Glutamatergic neuron (in vitro differentiated cells): ENCODE results near the gene C5AR2. TPM values are rescaled to one million over a fixed set of nuclear protein-coding genes. Genes with fewer than 3 reads are reported as not detected.

ENCODE experiments used
- DNase-seq: peaks from one replicate; pipeline ENCODE4 v3.0.0; 2022
- H3K27ac Mint-ChIP-seq: one replicate; pipeline ENCODE4 v1.8.0; 2020; ENCODE audit warnings: mild to moderate bottlenecking, mixed read lengths, inconsistent platforms; ENCODE audit not compliant: unreplicated experiment
- H3K27me3 Mint-ChIP-seq: one replicate; pipeline ENCODE4 v1.8.0; 2020; ENCODE audit warnings: mild to moderate bottlenecking, moderate library complexity, mixed read lengths, inconsistent platforms; ENCODE audit not compliant: unreplicated experiment
- H3K36me3 Mint-ChIP-seq: one replicate; pipeline ENCODE4 v1.8.0; 2020; ENCODE audit warnings: mild to moderate bottlenecking, mixed read lengths, inconsistent platforms; ENCODE audit not compliant: unreplicated experiment
- H3K4me1 Mint-ChIP-seq: one replicate; pipeline ENCODE4 v1.8.0; 2020; ENCODE audit warnings: mild to moderate bottlenecking, low read depth, mixed read lengths, inconsistent platforms; ENCODE audit not compliant: unreplicated experiment
- H3K4me3 Mint-ChIP-seq: one replicate; pipeline ENCODE4 v1.8.0; 2020; ENCODE audit warnings: mild to moderate bottlenecking, mixed read lengths, inconsistent platforms; ENCODE audit not compliant: unreplicated experiment
- H3K9me3 Mint-ChIP-seq: one replicate; pipeline ENCODE4 v1.8.0; 2020; ENCODE audit warnings: mild to moderate bottlenecking, moderate library complexity, mixed read lengths, inconsistent platforms; ENCODE audit not compliant: unreplicated experiment
- total RNA-seq: library from RNA; stranded (reverse); fragmentation: NEBNext Ultra II Directional; extraction: Animal tissue kit (Norgen Biotek cat#: 25700); gene quantifications from one replicate; pipeline ENCODE4 v1.2.1, GENCODE V29; 2021; ENCODE audit not compliant: unreplicated experiment
- TF ChIP-seq, protein P1 (sequence below): fragments of 200-600 bp; sonication (generic); IDR thresholded peaks from one replicate; pipeline ENCODE4 v1.5.0; 2021; ENCODE audit not compliant: partially characterized antibody, unreplicated experiment

The C5AR2 gene
- total RNA-seq, 1 donor from 2014 or later = not detected

DNA sequence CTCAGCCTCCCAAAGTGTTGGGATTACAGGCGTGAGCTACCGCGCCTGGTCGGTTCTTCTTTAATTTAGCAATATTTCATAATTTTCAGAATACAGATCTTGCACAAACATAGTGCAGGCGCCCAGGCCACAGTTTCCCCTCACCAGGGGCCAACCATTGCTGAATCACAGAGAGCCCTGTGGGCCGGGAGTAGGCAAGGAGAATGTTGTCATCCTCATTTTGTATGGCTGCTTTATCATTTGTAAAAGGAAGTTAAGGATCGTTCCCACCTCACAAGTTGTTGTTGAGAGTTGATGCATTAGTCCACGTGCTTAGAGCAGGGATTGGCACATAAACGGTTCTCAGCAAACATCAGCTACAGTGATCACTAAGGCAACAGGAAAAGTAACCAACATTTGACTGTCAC lies 57.2 kb downstream of the C5AR2 start:
- Mint-ChIP-seq H3K4me1 (peaks cover 2% of the 10 kb centered on the region), H3K36me3 (no peaks in the 10 kb centered on the region), H3K27ac (no peak overlapping the region), H3K27me3 (peaks cover 9% of the 10 kb centered on the region), H3K4me3 (no peak overlapping the region), H3K9me3 (peaks cover 11% of the 10 kb centered on the region)
- TF ChIP-seq, protein P1, sequence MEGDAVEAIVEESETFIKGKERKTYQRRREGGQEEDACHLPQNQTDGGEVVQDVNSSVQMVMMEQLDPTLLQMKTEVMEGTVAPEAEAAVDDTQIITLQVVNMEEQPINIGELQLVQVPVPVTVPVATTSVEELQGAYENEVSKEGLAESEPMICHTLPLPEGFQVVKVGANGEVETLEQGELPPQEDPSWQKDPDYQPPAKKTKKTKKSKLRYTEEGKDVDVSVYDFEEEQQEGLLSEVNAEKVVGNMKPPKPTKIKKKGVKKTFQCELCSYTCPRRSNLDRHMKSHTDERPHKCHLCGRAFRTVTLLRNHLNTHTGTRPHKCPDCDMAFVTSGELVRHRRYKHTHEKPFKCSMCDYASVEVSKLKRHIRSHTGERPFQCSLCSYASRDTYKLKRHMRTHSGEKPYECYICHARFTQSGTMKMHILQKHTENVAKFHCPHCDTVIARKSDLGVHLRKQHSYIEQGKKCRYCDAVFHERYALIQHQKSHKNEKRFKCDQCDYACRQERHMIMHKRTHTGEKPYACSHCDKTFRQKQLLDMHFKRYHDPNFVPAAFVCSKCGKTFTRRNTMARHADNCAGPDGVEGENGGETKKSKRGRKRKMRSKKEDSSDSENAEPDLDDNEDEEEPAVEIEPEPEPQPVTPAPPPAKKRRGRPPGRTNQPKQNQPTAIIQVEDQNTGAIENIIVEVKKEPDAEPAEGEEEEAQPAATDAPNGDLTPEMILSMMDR = no peak
- no peak for DNase-seq

- Mint-ChIP-seq H3K27ac (peak overlapping the region; percentile 65), H3K4me3 (peak overlapping the region; percentile 1)
- DNase-seq = no peak
These were observed 58.8 kb downstream of the C5AR2 start for GRCh38 chr19:47390533-47391488.

GRCh38 chr19:47391510-47392223 lies 59.7 kb downstream of the C5AR2 start:
- Mint-ChIP-seq H3K27me3 (peaks cover 7% of the 10 kb centered on the region), H3K27ac (peak overlapping the region; percentile 79), H3K4me3 (no peak overlapping the region), H3K4me1 (peaks cover 16% of the 10 kb centered on the region), H3K9me3 (peaks cover 11% of the 10 kb centered on the region), H3K36me3 (peaks cover 4% of the 10 kb centered on the region)
- TF ChIP-seq, protein P1 = peak; percentile 93
- DNase-seq = peak; percentile 90

More at GRCh38 chr19:47390533-47391488, 58.8 kb downstream of the C5AR2 start:
- Mint-ChIP-seq H3K36me3 (peaks cover 4% of the 10 kb centered on the region), H3K9me3 (peaks cover 11% of the 10 kb centered on the region), H3K27me3 (peaks cover 7% of the 10 kb centered on the region), H3K4me1 (peaks cover 11% of the 10 kb centered on the region)
- TF ChIP-seq, protein P1 = no peak

Other genes with a start within 250 kb of the C5AR2 start
- gene ZC3H4, start 218.4 kb upstream of the C5AR2 start, total RNA-seq = 50.3 TPM
- gene SAE1, start 201.3 kb upstream of the C5AR2 start, total RNA-seq = 79.9 TPM
- 37.0 TPM for gene BBC3, start 101.0 kb upstream of the C5AR2 start, total RNA-seq
- gene CCDC9, start 75.7 kb upstream of the C5AR2 start, total RNA-seq = 16.8 TPM
- gene INAFM1, start 57.3 kb upstream of the C5AR2 start, total RNA-seq = 65.0 TPM
- 1.4 TPM for gene C5AR1, start 22.3 kb upstream of the C5AR2 start, total RNA-seq
- 119 TPM for gene DHX34, start 17.1 kb downstream of the C5AR2 start, total RNA-seq
- gene MEIS3, start 87.4 kb downstream of the C5AR2 start, total RNA-seq = 255 TPM
- 115 TPM for gene SLC8A2, start 139.7 kb downstream of the C5AR2 start, total RNA-seq
- gene KPTN, start 152.0 kb downstream of the C5AR2 start, total RNA-seq = 51.2 TPM
- gene NAPA, start 182.9 kb downstream of the C5AR2 start, total RNA-seq = 262 TPM
- gene ZNF541, start 241.0 kb downstream of the C5AR2 start, total RNA-seq = not detected